Loucy (cell line): Measurements from ENCODE around the gene SLC9A4.

Experiments
- H2AFZ ChIP-seq: fragments of 200-600 bp; sonication (generic); 2 replicates; pipeline ENCODE4 v1.6.0; 2016; ENCODE audit warnings: antibody characterized with exemption, mild to moderate bottlenecking, low read length, moderate library complexity
- H3F3A ChIP-seq: fragments of 200-600 bp; 2 replicates; pipeline ENCODE4 v1.6.0; 2016; ENCODE audit warnings: antibody characterized with exemption, low read depth, mild to moderate bottlenecking
- H3K27me3 ChIP-seq: fragments of 200-600 bp; sonication (generic); 2 replicates; pipeline ENCODE4 v1.6.1; 2014; ENCODE audit warnings: low read length, mild to moderate bottlenecking; ENCODE audit not compliant: insufficient read depth, poor library complexity, severe bottlenecking
- H3K36me3 ChIP-seq: fragments of 200-600 bp; sonication (generic); 2 replicates; pipeline ENCODE4 v1.6.1; 2016; ENCODE audit warnings: low read length; ENCODE audit not compliant: insufficient read depth
- H3K4me1 ChIP-seq: fragments of 200-600 bp; sonication (generic); 2 replicates; pipeline ENCODE4 v1.5.1; 2014; ENCODE audit warnings: low read length, mild to moderate bottlenecking; ENCODE audit not compliant: insufficient read depth, poor library complexity, severe bottlenecking
- H3K4me2 ChIP-seq: fragments of 200-600 bp; sonication (generic); 2 replicates; pipeline ENCODE4 v1.6.0; 2014; ENCODE audit warnings: antibody characterized with exemption, low read length, low read depth, mild to moderate bottlenecking; ENCODE audit not compliant: poor library complexity, severe bottlenecking
- H3K4me3 ChIP-seq: fragments of 200-600 bp; sonication (generic); 2 replicates; pipeline ENCODE4 v1.5.1; 2014; ENCODE audit warnings: low read length, mild to moderate bottlenecking, mixed read lengths; ENCODE audit not compliant: poor library complexity, severe bottlenecking
- H3K79me2 ChIP-seq: fragments of 200-600 bp; sonication (generic); 2 replicates; pipeline ENCODE4 v1.6.1; 2014; ENCODE audit warnings: low read length; ENCODE audit not compliant: insufficient read depth
- H3K9ac ChIP-seq: fragments of 200-600 bp; sonication (generic); 2 replicates; pipeline ENCODE4 v1.6.0; 2014; ENCODE audit warnings: mild to moderate bottlenecking, low read depth, low read length, moderate library complexity; ENCODE audit not compliant: poor library complexity, severe bottlenecking
- H3K9me2 ChIP-seq: fragments of 200-600 bp; sonication (generic); replicated peaks from 2 replicates; pipeline ENCODE4 v1.6.1; 2016; ENCODE audit warnings: low read depth, low read length, mixed read lengths
- H3K9me3 ChIP-seq: fragments of 200-600 bp; sonication (generic); 2 replicates; pipeline ENCODE4 v1.6.1; 2014; ENCODE audit warnings: mild to moderate bottlenecking, antibody characterized with exemption, low read length, low read depth; ENCODE audit not compliant: insufficient read depth
- H4K20me1 ChIP-seq: fragments of 200-600 bp; sonication (generic); 2 replicates; pipeline ENCODE4 v1.6.0; 2014; ENCODE audit warnings: antibody characterized with exemption, low read length, mild to moderate bottlenecking; ENCODE audit not compliant: insufficient read depth, poor library complexity, severe bottlenecking
- EZH2phosphoT487 ChIP-seq: fragments of 200-600 bp; IDR thresholded peaks from 2 replicates; pipeline ENCODE4 v1.6.1; 2018; ENCODE audit warnings: antibody characterized with exemption, mild to moderate bottlenecking, moderate library complexity, borderline replicate concordance
- TF ChIP-seq, protein P1 (sequence below): fragments of 200-600 bp; sonication (generic); conservative IDR thresholded peaks from 2 replicates; pipeline ENCODE4 v1.5.1; 2014; ENCODE audit warnings: mild to moderate bottlenecking, antibody characterized with exemption, low read length

SLC9A4 gene

GRCh38 chr2:102522162-102522561, 49.1 kb downstream of the SLC9A4 start:
- TF ChIP-seq EZH2phosphoT487: no peak
- TF ChIP-seq, protein P1, sequence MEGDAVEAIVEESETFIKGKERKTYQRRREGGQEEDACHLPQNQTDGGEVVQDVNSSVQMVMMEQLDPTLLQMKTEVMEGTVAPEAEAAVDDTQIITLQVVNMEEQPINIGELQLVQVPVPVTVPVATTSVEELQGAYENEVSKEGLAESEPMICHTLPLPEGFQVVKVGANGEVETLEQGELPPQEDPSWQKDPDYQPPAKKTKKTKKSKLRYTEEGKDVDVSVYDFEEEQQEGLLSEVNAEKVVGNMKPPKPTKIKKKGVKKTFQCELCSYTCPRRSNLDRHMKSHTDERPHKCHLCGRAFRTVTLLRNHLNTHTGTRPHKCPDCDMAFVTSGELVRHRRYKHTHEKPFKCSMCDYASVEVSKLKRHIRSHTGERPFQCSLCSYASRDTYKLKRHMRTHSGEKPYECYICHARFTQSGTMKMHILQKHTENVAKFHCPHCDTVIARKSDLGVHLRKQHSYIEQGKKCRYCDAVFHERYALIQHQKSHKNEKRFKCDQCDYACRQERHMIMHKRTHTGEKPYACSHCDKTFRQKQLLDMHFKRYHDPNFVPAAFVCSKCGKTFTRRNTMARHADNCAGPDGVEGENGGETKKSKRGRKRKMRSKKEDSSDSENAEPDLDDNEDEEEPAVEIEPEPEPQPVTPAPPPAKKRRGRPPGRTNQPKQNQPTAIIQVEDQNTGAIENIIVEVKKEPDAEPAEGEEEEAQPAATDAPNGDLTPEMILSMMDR: no peak
- no peak overlapping the region for H2AFZ ChIP-seq
- H3K9me3 ChIP-seq: no peaks in the 10 kb centered on the region
- no peaks in the 10 kb centered on the region for H3K79me2 ChIP-seq
- H3F3A ChIP-seq: no peaks in the 10 kb centered on the region
- no peak overlapping the region for H3K4me2 ChIP-seq
- H3K4me1 ChIP-seq: no peaks in the 10 kb centered on the region
- H3K9me2 ChIP-seq: no peaks in the 10 kb centered on the region
- no peaks in the 10 kb centered on the region for H3K27me3 ChIP-seq
- no peaks in the 10 kb centered on the region for H4K20me1 ChIP-seq
- no peaks in the 10 kb centered on the region for H3K36me3 ChIP-seq
- no peak overlapping the region for H3K9ac ChIP-seq
- H3K4me3 ChIP-seq: no peak overlapping the region

DNA sequence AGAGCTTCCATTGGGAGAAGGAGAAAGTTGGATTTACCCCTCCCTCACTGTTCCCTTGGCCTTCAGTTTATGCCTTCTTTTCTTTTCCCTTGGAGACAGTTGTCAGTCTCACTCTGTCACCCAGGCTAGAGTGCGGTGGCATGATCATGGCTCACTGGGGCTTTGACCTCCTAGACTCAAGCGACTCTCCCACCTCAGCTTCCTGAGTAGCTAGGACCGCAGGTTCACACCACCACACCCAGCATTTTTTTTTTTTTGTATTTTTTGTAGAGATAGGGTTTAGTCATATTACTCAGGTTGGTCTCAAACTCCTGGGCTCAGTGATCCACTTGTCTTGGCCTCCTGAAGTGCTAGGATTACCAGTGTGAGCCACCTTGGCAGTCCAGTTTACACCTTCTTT, 49.9 kb downstream of the SLC9A4 start:
- no peak overlapping the region for H2AFZ ChIP-seq
- TF ChIP-seq, protein P1: no peak
- TF ChIP-seq EZH2phosphoT487: no peak
- no peaks in the 10 kb centered on the region for H3K79me2 ChIP-seq
- H3K9me2 ChIP-seq: no peaks in the 10 kb centered on the region
- no peak overlapping the region for H3K4me3 ChIP-seq
- H3K9me3 ChIP-seq: no peaks in the 10 kb centered on the region
- H4K20me1 ChIP-seq: no peaks in the 10 kb centered on the region
- H3K9ac ChIP-seq: no peak overlapping the region
- H3F3A ChIP-seq: no peaks in the 10 kb centered on the region
- no peaks in the 10 kb centered on the region for H3K27me3 ChIP-seq
- H3K36me3 ChIP-seq: no peaks in the 10 kb centered on the region
- no peak overlapping the region for H3K4me2 ChIP-seq
- H3K4me1 ChIP-seq: no peaks in the 10 kb centered on the region

- Histone ChIP-seq H3F3A (no peaks in the 10 kb centered on the region), H3K9me2 (no peaks in the 10 kb centered on the region), H3K79me2 (no peaks in the 10 kb centered on the region), H4K20me1 (no peaks in the 10 kb centered on the region), H3K4me1 (no peaks in the 10 kb centered on the region), H3K4me2 (no peak overlapping the region), H2AFZ (no peak overlapping the region), H3K9me3 (no peaks in the 10 kb centered on the region), H3K9ac (no peak overlapping the region), H3K4me3 (no peak overlapping the region), H3K27me3 (no peaks in the 10 kb centered on the region), H3K36me3 (no peaks in the 10 kb centered on the region)
- no peak for TF ChIP-seq EZH2phosphoT487
- TF ChIP-seq, protein P1: no peak
Measured at GRCh38 chr2:102523651-102524050, 50.6 kb downstream of the SLC9A4 start.
